Cardiac muscle cell (in vitro differentiated cells and primary cell): Measurements from ENCODE around the gene IDE. TPM values are rescaled to one million over a fixed set of nuclear protein-coding genes. Genes with fewer than 3 reads are reported as not detected.
"Not testable (repeated sequence)": the region's sequence is repeated elsewhere in the genome, so short reads cannot be mapped to it uniquely, and the experiment has no call there.

Experiments used
- DNase-seq, 2 donors: peaks; one replicate each; pipeline versions ENCODE4 v3.0.0 to v3.0.0-alpha.2; 2010 to 2017; ENCODE audit warnings: low read depth in 1 of 2, low spot score in 1 of 2
- H3K27ac ChIP-seq: fragments of 200-600 bp; sonication (generic); 2 replicates; pipeline ENCODE4 v1.5.1; 2016
- H3K27me3 ChIP-seq: fragments of 200-600 bp; sonication (generic); 2 replicates; pipeline ENCODE4 v1.6.0; 2016; ENCODE audit warnings: control low read depth
- H3K36me3 ChIP-seq: fragments of 200-600 bp; sonication (generic); 2 replicates; pipeline ENCODE4 v1.5.1; 2016; ENCODE audit warnings: control low read depth
- H3K4me1 ChIP-seq: fragments of 200-600 bp; sonication (generic); 2 replicates; pipeline ENCODE4 v1.8.1; 2017; ENCODE audit warnings: low read depth, mild to moderate bottlenecking, mixed run types
- H3K4me3 ChIP-seq: fragments of 200-600 bp; sonication (generic); 2 replicates; pipeline ENCODE4 v1.5.1; 2016; ENCODE audit warnings: mild to moderate bottlenecking
- H3K9me3 ChIP-seq: fragments of 200-600 bp; sonication (generic); 2 replicates; pipeline ENCODE4 v1.5.1; 2017; ENCODE audit warnings: low read depth, mild to moderate bottlenecking, control low read depth
- polyA plus RNA-seq: library from polyadenylated mRNA; unstranded; fragments of >200 nt; fragmentation: Nextera tagmentation; extraction: Ambion mirVana; gene quantifications from 2 replicates; pipeline ENCODE4 v1.2.1, GENCODE V29; 2016
- total RNA-seq: library from RNA; depleted of rRNA; stranded (reverse); fragments of >200 nt; gene quantifications from 2 replicates; pipeline ENCODE4 v1.2.3, GENCODE V29; 2016
- TF ChIP-seq, protein P1 (sequence below): IDR thresholded peaks from 2 replicates; pipeline ENCODE4 v1.5.1; 2012; ENCODE audit warnings: low read depth, mild to moderate bottlenecking, low read length

The IDE gene
- total and polyA plus RNA-seq, 2 experiments from 2014 or later, result 23.2 to 30.0 TPM

DNA sequence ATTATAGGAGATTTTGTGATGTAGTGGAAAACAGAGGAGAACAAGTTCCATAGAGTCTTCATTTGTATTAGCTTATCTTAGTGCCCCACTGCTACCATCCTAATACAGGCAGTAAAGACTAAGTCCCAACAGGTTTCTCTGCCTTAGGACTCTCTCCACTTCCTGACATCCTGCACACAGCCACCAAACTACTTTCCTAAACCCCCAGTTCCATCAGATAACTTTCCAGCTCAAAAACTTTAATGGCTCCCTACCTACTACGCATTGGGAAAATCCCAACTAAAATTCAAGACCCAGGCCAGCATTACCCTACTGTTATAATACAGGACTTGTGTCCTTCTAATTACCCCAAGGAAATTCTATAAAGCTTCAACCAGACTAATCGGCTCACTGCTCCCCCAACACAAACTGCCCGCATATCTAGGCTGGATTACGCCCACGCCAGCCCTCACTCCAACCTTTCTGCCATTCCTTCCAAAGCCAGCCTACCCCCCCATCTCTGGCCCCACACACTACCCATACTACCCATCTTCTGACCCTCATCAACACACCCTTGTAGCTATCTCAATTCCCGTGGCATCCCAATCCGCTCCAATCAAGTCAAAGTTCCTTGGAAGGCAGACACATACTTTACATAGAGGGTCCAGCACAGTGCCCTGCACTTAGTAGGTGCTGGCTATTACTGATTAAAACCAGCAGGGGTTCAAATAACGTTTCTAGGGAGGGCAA, 1.4 kb downstream of the IDE start:
- TF ChIP-seq, protein P1, sequence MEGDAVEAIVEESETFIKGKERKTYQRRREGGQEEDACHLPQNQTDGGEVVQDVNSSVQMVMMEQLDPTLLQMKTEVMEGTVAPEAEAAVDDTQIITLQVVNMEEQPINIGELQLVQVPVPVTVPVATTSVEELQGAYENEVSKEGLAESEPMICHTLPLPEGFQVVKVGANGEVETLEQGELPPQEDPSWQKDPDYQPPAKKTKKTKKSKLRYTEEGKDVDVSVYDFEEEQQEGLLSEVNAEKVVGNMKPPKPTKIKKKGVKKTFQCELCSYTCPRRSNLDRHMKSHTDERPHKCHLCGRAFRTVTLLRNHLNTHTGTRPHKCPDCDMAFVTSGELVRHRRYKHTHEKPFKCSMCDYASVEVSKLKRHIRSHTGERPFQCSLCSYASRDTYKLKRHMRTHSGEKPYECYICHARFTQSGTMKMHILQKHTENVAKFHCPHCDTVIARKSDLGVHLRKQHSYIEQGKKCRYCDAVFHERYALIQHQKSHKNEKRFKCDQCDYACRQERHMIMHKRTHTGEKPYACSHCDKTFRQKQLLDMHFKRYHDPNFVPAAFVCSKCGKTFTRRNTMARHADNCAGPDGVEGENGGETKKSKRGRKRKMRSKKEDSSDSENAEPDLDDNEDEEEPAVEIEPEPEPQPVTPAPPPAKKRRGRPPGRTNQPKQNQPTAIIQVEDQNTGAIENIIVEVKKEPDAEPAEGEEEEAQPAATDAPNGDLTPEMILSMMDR, result no peak
- H3K4me3 ChIP-seq, result peak overlapping the region; percentile 65
- DNase-seq, result no peak
- H3K9me3 ChIP-seq, result no peaks in the 10 kb centered on the region
- peaks cover 18% of the 10 kb centered on the region for H3K4me1 ChIP-seq
- no peaks in the 10 kb centered on the region for H3K27me3 ChIP-seq
- peak overlapping the region; percentile 93 for H3K27ac ChIP-seq
- H3K36me3 ChIP-seq, result peaks cover 4% of the 10 kb centered on the region

DNA sequence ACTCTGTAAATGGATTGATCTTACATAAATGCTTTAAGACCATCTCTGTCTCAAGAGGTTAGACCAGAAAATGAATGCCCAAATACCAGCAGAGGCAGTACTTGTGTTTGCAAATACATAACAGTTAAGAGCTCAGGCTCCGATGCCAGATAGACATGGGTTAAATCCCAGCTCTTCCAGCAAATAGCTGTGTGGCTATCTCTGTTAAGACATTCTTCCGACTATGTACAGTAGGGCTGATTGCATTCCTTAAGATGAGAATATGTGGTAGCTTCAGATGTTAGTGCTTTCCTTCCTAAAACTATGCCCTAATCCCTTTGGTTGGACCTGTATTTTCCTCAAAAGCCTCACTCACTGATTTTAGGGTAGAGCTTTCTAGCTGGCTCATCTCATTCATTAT, 2.2 kb downstream of the IDE start:
- no peak overlapping the region for H3K27ac ChIP-seq
- H3K4me1 ChIP-seq, result peaks cover 18% of the 10 kb centered on the region
- TF ChIP-seq, protein P1, result no peak
- peak; percentile 15 to 67 for DNase-seq
- H3K36me3 ChIP-seq, result peaks cover 4% of the 10 kb centered on the region
- H3K4me3 ChIP-seq, result peak overlapping the region; percentile 65
- H3K27me3 ChIP-seq, result no peaks in the 10 kb centered on the region
- H3K9me3 ChIP-seq, result no peaks in the 10 kb centered on the region

- H3K36me3 ChIP-seq, DNase-seq, H3K27ac ChIP-seq, H3K9me3 ChIP-seq, H3K27me3 ChIP-seq, H3K4me3 ChIP-seq: not testable (repeated sequence)
- H3K4me1 ChIP-seq, result peaks cover 13% of the 10 kb centered on the region
Measured at GRCh38 chr10:92569663-92570062, 4.2 kb downstream of the IDE start.

DNA sequence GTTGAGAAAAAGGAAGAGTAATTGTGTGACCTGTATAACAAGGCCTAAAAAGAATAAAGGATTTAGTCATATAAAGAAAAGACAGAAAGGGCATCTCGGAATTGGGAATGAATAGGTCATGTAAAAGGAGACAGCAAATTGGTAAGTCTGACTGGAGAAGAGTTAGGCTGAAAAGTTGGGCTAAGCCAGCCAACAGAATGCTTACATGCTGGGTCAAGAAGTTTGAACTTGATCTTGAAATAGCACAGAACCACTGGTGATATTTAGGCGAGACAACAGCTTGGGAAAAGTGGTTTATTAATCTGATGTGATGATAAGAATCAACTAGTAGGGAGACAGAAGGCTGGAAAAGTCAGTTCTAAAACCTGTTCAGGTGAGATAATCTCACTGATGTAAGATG, 4.8 kb downstream of the IDE start:
- Histone ChIP-seq H3K27ac (no peak overlapping the region), H3K4me1 (peaks cover 13% of the 10 kb centered on the region), H3K9me3 (no peaks in the 10 kb centered on the region), H3K36me3 (peaks cover 4% of the 10 kb centered on the region), H3K4me3 (no peak overlapping the region), H3K27me3 (no peaks in the 10 kb centered on the region)
- no peak for DNase-seq
- TF ChIP-seq, protein P1, result no peak

- Histone ChIP-seq H3K4me3 (no peak overlapping the region), H3K27me3 (no peaks in the 10 kb centered on the region), H3K9me3 (no peaks in the 10 kb centered on the region), H3K4me1 (peaks cover 13% of the 10 kb centered on the region), H3K27ac (no peak overlapping the region), H3K36me3 (peaks cover 4% of the 10 kb centered on the region)
- DNase-seq, result peak in 1 of 2 donors; percentile 66
- TF ChIP-seq, protein P1, result no peak
Measured at GRCh38 chr10:92567952-92568600, 5.8 kb downstream of the IDE start.

DNA sequence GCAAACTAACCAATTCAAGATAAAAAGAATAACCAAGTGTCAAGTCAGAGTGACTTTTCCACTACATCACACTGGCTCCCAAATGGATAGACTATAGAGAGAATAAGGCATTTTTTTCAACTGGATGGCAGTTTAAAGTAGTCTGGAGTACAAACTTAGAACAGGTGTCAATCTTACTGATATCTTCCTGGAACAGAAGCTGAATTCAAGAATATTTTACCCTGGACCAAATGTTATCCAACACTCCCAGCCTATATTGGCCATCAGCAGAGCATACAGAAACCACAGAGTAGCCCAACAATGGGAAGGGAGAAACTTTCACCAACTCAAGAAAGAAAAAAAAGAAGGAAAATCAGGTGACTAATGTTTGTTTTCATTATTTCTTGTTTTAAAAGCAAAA, 11.5 kb downstream of the IDE start:
- H3K4me3 ChIP-seq, result no peak overlapping the region
- H3K36me3 ChIP-seq, result peaks cover 5% of the 10 kb centered on the region
- H3K9me3 ChIP-seq, result no peaks in the 10 kb centered on the region
- TF ChIP-seq, protein P1, result no peak
- no peaks in the 10 kb centered on the region for H3K27me3 ChIP-seq
- H3K27ac ChIP-seq, result peak overlapping the region; percentile 54
- H3K4me1 ChIP-seq, result no peaks in the 10 kb centered on the region
- DNase-seq, result no peak
